K562 (cell line): Measurements from ENCODE around the gene LRRC3. TPM values are rescaled to one million over a fixed set of nuclear protein-coding genes. Genes with fewer than 3 reads are reported as not detected.

Experiments used
- ATAC-seq: fragments of 200-7000 bp; cut with Tn5 transposase; 3 replicates; pipeline ENCODE4 v1.9.1; 2020; ENCODE audit warnings: moderate library complexity
- BruUV-seq: library from RNA; stranded (reverse); fragments of 400-500 nt; replicated peaks from 2 replicates; lab custom pipeline; 2021; lab: Mats Ljungman, UMichigan
- CTCF ChIA-PET: fragments of 300-600 bp; formaldehyde crosslinking; extraction: SDS; loops from one replicate; lab custom pipeline; 2021; ENCODE audit warnings: low intra/inter-chr PET ratio; lab: Yijun Ruan, JAX
- POLR2A ChIA-PET: fragments of 300-600, 350-650 bp; sonication (Branson Sonifier 250); formaldehyde crosslinking; extraction: SDS; loops from one replicate; lab custom pipeline; 2021; ENCODE audit warnings: antibody characterized with exemption, inconsistent platforms; lab: Yijun Ruan, JAX
- DNase-seq, 4 experiments: peaks; one replicate each; pipeline versions ENCODE4 v3.0.0 to v3.0.0-alpha.2; 2011 to 2018; ENCODE audit warnings: low spot score in 3 of 4, mixed read lengths in 3 of 4; ENCODE audit errors: extremely low read depth in 1 of 4
- FAIRE-seq: peaks from 2 replicates; lab custom pipeline; 2011; peaks lifted over from hg19 to GRCh38; lab: Jason Lieb, UNC
- H2AFZ ChIP-seq: 2 replicates; pipeline ENCODE4 v1.6.0; 2011; ENCODE audit warnings: low read depth, low read length, control low read depth, inconsistent platforms
- H3K27ac ChIP-seq: fragments of 200-600 bp; 3 replicates; pipeline ENCODE4 v1.8.0; 2011; ENCODE audit warnings: low read depth, mild to moderate bottlenecking, control low read depth, inconsistent platforms, low read length, moderate library complexity, mixed read lengths; ENCODE audit errors: extremely low read depth
- H3K27me3 ChIP-seq, 2 experiments: fragments of 300-600 bp in 1 of 2; 2 replicates in 1 of 2; 3 replicates in 1 of 2; pipeline versions ENCODE4 v1.6.0 to v1.8.0; 2011; ENCODE audit warnings: inconsistent platforms in 2 of 2, low read length in 2 of 2, mild to moderate bottlenecking in 1 of 2, mixed read lengths in 1 of 2, moderate library complexity in 1 of 2; ENCODE audit not compliant: control insufficient read depth in 2 of 2, insufficient read depth in 2 of 2
- H3K36me3 ChIP-seq: fragments of 300-600 bp; 3 replicates; pipeline ENCODE4 v1.8.0; 2011; ENCODE audit warnings: mild to moderate bottlenecking, low read length, inconsistent platforms; ENCODE audit not compliant: control insufficient read depth, insufficient read depth
- H3K4me1 ChIP-seq, 2 experiments: fragments of 200-600 bp in 1 of 2; replicated peaks in 1 of 2; 2 replicates in 1 of 2; 3 replicates in 1 of 2; pipeline versions ENCODE4 v1.5.1 to v1.8.0; 2011; ENCODE audit warnings: inconsistent platforms in 2 of 2, low read length in 2 of 2, mild to moderate bottlenecking in 1 of 2, mixed read lengths in 1 of 2, moderate library complexity in 1 of 2; ENCODE audit not compliant: control insufficient read depth in 2 of 2, insufficient read depth in 2 of 2
- H3K4me2 ChIP-seq: 2 replicates; pipeline ENCODE4 v1.6.1; 2011; ENCODE audit warnings: low read length, control low read depth, inconsistent platforms, mixed read lengths; ENCODE audit not compliant: insufficient read depth
- H3K4me3 ChIP-seq: fragments of 200-600 bp; sonication (generic), shearing (Covaris generic); 2 replicates; pipeline ENCODE4 v1.5.1; 2016; ENCODE audit warnings: control low read depth, inconsistent platforms
- H3K79me2 ChIP-seq: fragments of 200-600 bp; 3 replicates; pipeline ENCODE4 v1.8.0; 2011; ENCODE audit warnings: low read length, inconsistent platforms; ENCODE audit not compliant: control insufficient read depth, insufficient read depth
- H3K9ac ChIP-seq, 2 experiments: 2 replicates each; pipeline versions ENCODE4 v1.6.0 to v1.6.1; 2011; ENCODE audit warnings: low read depth in 2 of 2, low read length in 2 of 2, control low read depth in 1 of 2, inconsistent platforms in 1 of 2, mild to moderate bottlenecking in 1 of 2, mixed read lengths in 1 of 2; ENCODE audit not compliant: insufficient read depth in 1 of 2
- H3K9me1 ChIP-seq: one replicate; pipeline ENCODE4 v1.6.0; 2011; ENCODE audit warnings: inconsistent platforms, mild to moderate bottlenecking, low read length, moderate library complexity; ENCODE audit not compliant: control insufficient read depth, insufficient read depth
- H3K9me3 ChIP-seq: replicated peaks from 2 replicates; pipeline ENCODE4 v1.5.1; 2011; ENCODE audit warnings: low read depth, low read length, inconsistent platforms; ENCODE audit not compliant: control insufficient read depth, insufficient read depth
- H4K20me1 ChIP-seq: replicated peaks from 2 replicates; pipeline ENCODE4 v1.6.1; 2011; ENCODE audit warnings: low read length, inconsistent platforms, mixed read lengths; ENCODE audit not compliant: control insufficient read depth, insufficient read depth
- ATF2 ChIP-seq: sonication (generic); formaldehyde crosslinking; IDR thresholded peaks from 2 replicates; pipeline ENCODE4 v1.8.1; 2022; ENCODE audit warnings: missing genetic modification reagents
- NR4A1 ChIP-seq, 2 experiments: fragments of 250-450 bp in 1 of 2; fragments of 450-650 bp in 1 of 2; sonication (Bioruptor Pico) in 1 of 2; IDR thresholded peaks; 2 replicates each; pipeline versions ENCODE4 v1.4.0 to v1.6.1; 2016 to 2020; ENCODE audit warnings: mild to moderate bottlenecking in 2 of 2, missing compliant biosample characterization in 1 of 2, missing genetic modification characterization in 1 of 2, moderate library complexity in 1 of 2
- OTX1 ChIP-seq: fragments of 450-650 bp; formaldehyde crosslinking; IDR thresholded peaks from 2 replicates; pipeline ENCODE4 v1.4.0; 2022; ENCODE audit warnings: mild to moderate bottlenecking
- THRB ChIP-seq: fragments of 450-650 bp; formaldehyde crosslinking; conservative IDR thresholded peaks from 2 replicates; pipeline ENCODE4 v1.4.0; 2022; ENCODE audit warnings: mild to moderate bottlenecking, missing genetic modification characterization
- WGBS: fragments of 100-300 bp; shearing (Covaris generic); methylation state at CpG from one replicate; pipeline ENCODE4 v1.1.6; 2016; ENCODE audit warnings: low coverage, mixed read lengths; ENCODE audit not compliant: insufficient coverage; ENCODE audit errors: missing lambda C conversion rate; 5-methylcytosine and 5-hydroxymethylcytosine counted together
- in situ Hi-C: fragments of 300-500 bp; cut with MboI; formaldehyde crosslinking; loops from 4 replicates; pipeline ENCODE4 v1.15.0; 2018; ENCODE audit warnings: inconsistent platforms, mixed read lengths
- intact Hi-C: fragments of 100-400 bp; cut with micrococcal nuclease; formaldehyde crosslinking; loops from 2 replicates; pipeline ENCODE4 v1.14.2; 2022
- polyA plus RNA-seq, 8 experiments: library from polyadenylated mRNA; depleted of rRNA in 4 of 8; stranded (reverse) in 5 of 8; unstranded in 3 of 8; fragments of >200 nt; fragmentation: Nextera tagmentation in 2 of 8; fragmentation: Illumina TruSeq in 1 of 8; extraction: Ambion mirVana in 2 of 8; extraction: Trizol in 1 of 8; gene quantifications; 2 replicates each; pipeline versions ENCODE4 v1.2.1 to v1.2.3, GENCODE V29; 2011 to 2014; ENCODE audit warnings: inconsistent platforms in 1 of 8, missing spikeins in 1 of 8
- total RNA-seq, 7 experiments: library from RNA; depleted of rRNA in 6 of 7; stranded (reverse); fragments of >200 nt in 6 of 7; fragmentation: Illumina TruSeq in 2 of 7; extraction: Trizol in 2 of 7; gene quantifications; 2 replicates each; pipeline versions ENCODE4 v1.2.1 to v1.2.3, GENCODE V29; 2011 to 2021; ENCODE audit warnings: low replicate concordance in 1 of 7

The LRRC3 gene
- total and polyA plus RNA-seq, 9 of the 15 experiments (the other 6 are each of a cell fraction or from before 2014, with no cell fraction given): 0.04 TPM; not detected in 7

- ATAC-seq (peak; percentile 15; the same call in 1 of the 3 replicates), FAIRE-seq (no peak), DNase-seq (no peak)
- no peak overlapping the region for H3K4me3 ChIP-seq
- 4% methylated on average over 12 of the region's 12 CpGs for WGBS
- no peak overlapping the region for H3K27ac ChIP-seq
- no peaks in the 10 kb centered on the region for H3K9me1 ChIP-seq
- H3K79me2 ChIP-seq: no peaks in the 10 kb centered on the region
- POLR2A ChIA-PET: no interaction called here
- H3K27me3 ChIP-seq: peaks cover 9 to 34% of the 10 kb centered on the region in 2 experiments; a peak in 3 of 5 replicates
- H3K9me3 ChIP-seq: peaks cover 3% of the 10 kb centered on the region; the same call in 1 of the 2 replicates
- H3K4me2 ChIP-seq: no peak overlapping the region
- no peak for TF ChIP-seq THRB (CRISPR knock-in tag)
- TF ChIP-seq NR4A1 (CRISPR knock-in tag; IDR thresholded peaks at IDR 0.05): no peak
- TF ChIP-seq NR4A1 (tag; IDR thresholded peaks at IDR 0.05): no peak
- TF ChIP-seq ATF2: no peak
- TF ChIP-seq OTX1 (CRISPR knock-in tag): no peak
- no peak overlapping the region for H2AFZ ChIP-seq
- H3K4me1 ChIP-seq: peaks cover 0 to 43% of the 10 kb centered on the region in 2 experiments; a peak in 2 of 5 replicates
- no TSS peak for BruUV-seq
- in situ Hi-C loops: no loop called here
- intact Hi-C loops: no loop called here
- no peaks in the 10 kb centered on the region for H4K20me1 ChIP-seq
- CTCF ChIA-PET: no interaction called here
- no peaks in the 10 kb centered on the region for H3K36me3 ChIP-seq
- H3K9ac ChIP-seq: no peak overlapping the region
These were observed 31.9 kb upstream of the LRRC3 start for GRCh38 chr21:44423312-44423821.
